ENCODE measurements around the gene TMEM107.
"Not testable (repeated sequence)": the region's sequence is repeated elsewhere in the genome, so short reads cannot be mapped to it uniquely, and the experiment has no call there.

The TMEM107 gene

DNA sequence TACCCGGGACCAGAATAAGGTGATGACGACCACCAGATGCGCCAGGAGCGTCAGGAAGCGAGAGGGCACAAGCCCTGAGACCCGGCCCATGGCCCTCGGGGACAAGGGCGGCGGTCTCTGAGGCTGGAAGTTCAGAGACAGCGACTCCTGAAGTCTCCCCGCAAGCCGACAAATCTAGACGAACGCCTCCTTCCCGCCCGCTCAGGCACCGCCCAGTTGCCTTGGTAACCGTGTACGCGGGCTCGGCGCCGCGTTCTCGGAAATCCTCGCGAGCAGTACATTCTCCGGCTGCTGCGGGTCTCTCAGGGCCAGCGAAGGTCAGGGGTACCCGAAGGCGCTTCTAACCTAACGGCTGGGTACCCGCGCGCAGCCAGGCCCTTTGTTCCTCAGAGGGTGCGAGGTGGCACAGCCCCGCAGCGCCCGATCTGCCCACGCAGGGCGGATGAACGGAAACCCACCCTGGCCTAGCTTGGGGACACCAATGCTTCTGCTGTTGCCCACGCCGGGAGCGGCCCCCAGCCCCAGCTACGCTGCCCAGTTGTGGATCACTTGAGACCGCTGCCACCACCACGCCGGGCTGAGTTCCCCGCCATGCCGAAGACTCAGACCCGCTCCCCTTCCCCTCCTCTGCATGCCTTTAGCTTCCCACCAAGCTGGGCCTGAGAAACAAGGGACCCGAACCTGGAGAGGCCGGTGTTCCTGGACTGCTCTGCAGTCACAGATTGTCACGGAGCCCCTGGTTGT lies at the start of gene TMEM107:
Gene TMEM107, minus strand, starts transcription at position 184 of the 744 bp plus-strand sequence. Its CDS starts 94 bp downstream, at position 90.
- DNase-seq, result peak; percentile 86

DNA sequence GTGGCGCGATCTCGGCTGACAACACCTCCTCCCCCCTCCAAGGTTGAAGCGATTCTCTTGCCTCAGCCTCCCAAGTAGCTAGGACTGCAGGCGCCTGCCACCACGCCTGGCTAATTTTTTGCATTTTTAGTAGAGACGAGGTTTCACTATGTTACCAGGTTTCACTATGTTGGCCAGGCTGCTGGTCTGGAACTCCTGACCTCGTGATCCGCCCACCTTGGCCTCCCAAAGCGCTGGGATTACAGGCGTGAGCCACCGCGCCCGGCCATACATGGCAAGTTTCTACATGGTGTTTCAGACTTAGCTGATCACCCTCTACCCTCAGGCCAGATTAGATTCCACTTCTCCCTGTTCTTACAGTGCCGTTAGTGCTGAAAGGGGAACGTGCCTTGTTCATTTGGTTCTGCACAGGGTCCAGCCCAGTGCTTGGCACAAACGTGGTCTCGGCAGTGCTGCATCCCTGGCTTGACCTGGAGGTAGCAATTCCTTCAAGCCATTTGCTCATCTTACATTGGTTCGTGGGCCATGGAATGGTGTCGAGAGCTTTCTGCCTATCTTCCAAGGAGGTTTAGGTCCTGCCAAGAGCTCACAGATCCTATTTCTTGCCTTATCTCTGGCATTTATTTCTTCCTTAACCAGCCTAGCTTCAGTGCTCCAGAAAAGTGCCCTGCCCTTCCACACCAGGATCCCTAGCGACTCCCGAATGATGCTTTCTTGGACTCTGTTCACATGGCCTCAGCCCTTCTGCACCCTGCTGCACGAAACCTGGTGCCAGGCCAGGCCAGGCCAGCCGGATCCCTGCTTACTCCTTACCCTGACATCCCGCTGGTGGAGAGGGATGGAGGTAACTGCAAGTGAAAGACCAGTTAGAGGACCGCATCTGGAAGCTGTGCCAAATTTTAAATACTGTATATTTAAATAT lies 49.0 kb upstream of the TMEM107 start:
- no peak for DNase-seq

DNA sequence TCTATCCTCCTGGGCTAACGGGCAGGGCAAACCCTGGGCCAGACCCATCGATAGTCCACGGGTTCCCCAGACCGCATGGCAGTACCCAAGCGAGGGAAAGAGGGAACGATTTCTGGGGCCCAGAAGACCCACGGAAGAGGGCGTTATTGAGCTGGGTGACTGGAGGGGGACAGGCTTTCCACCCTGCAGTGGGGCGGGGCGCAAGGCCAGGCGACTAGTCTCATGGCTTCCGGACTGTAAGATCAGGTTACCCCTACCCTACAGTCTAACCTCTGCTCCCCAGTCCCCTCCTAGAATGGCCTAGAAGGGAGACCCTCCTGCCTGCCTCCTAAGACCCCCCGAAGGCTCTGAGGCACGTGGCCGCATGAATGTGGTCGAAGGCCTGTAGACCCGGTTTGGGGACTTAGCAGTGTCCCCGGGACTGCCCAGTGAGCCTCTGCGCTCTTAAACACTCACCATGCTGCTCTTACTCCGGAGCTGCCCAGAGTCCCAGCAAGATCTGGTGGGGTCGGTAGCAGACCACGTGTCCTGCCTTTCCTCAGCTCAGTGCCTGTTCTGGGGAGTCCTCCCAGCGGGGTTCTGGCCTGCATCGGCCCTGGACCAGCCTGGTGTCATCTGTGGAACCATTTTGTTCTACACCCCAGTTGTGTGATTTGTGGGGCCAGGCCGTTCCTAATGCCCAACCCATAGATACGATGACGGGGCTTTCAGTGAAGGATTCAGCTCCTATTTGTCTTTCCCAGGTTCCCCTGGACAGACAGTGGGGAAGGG lies 47.4 kb upstream of the TMEM107 start:
- DNase-seq, result peak; percentile 62

DNA sequence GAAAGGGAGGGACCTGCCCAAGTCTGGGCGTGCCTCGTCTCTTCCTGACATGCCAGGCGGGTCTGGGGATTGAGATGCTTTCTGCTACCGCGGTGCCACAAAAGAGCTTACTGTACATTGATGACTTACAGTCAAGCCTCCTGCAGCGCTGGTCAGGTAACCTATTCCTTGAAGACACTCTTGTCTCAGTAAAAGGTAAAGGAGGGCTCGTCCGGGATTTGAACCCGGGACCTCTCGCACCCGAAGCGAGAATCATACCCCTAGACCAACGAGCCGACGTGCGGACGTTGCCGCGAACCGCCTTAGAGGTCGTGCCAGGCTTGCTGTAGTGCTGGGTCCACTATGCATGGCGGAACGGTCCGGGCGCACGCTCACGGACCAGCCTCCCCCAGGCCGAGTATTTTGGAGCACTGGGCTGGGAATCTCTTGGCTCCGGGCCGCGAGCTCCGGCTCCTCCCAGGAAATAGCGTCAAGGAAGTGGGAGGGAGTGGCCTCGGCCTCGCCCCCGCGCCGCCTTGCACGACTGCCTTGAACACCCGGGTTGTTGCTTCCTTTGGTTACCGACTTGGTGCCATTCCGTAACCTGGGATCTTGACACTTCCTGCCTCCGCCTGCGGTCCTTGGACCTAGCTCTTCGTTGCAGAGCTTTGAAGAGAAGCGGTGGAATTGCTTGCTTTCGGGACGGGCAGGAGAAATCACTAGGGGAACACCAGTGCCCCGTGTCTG lies 46.6 kb upstream of the TMEM107 start:
- peak; percentile 90 for DNase-seq

DNA sequence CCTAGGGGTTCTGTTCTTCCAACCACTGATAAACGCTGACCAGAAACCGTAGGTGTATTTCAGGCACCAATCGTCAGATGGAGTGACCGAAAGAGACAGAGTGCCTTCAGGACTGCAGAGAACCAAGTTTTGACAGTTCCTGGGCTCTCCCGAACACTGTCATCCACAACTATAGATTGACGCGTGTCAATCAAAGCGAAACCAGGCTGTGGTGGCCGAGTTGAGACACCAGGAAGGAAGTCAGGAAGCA lies 46.1 kb upstream of the TMEM107 start:
- no peak for DNase-seq

DNA sequence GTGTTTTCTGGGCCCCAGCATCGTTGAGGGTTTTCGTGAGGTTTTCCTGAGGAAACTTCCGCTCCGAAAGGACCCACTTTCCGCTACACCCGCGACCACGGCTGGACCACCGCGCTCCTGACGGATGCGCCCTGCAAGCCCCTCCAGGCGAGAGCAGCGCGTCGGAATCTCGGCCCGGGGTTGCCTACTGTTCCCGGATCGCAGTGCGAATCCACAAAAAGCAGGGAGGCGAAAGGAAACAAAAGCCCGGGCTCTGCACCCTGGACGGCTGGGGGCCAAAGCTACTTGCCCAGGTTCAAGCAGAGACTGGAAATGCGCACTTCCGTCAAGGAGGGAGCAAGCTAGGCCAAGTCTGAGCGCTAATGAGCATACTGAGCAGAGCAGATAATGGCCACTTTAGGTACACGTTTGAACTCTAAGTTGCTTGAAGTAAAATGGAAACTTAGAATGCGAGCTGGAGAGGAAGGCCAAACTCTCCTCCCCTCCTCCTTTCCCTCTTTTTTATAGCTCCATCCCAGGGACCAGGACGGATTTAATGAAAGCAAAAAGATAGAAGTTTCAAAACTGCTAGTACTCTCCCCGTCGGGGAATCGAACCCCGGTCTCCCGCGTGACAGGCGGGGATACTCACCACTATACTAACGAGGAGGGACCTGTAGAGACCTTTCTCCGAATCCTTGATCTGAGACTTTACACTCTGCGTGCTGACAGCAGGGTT lies 45.6 kb upstream of the TMEM107 start:
- peak; percentile 87 for DNase-seq

DNA sequence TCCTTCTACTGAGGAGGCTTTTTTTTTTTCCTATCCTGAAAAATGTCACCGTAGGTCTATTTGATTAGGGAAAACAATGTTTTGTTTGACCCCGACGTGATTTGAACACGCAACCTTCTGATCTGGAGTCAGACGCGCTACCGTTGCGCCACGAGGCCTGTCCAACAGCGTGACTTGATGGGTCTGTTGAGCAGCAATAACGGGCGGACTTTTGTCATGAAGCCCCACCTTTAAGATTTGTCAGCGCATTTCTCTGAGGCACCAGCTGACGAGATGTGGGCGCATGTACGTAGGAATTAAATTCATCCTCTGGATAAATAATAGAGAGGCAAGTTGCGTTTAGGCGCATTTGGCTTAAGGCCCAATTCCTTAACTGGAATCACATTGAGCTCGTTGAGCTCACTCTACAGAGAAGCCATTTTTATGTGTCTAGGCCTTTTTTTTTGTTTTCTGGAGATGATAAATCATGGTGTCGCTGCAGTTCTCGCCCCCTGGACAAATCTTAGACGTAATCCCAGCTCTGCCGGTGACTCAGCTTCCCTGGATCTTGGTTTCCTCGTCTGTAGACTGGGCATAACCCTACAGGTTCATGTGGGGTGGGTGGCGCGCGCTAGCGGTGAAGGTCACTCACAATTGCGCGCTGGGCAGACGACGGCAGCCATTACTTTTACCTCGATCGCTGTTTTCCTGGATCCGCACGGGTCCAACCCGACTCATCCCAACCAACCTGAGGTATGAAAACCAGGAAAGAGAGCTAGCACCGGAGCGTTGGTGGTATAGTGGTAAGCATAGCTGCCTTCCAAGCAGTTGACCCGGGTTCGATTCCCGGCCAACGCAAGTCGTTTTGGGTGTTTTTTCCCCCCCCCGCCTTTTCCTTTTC lies 44.8 kb upstream of the TMEM107 start:
- peak; percentile 84 for DNase-seq

- not testable (repeated sequence) for DNase-seq
Measured at GRCh38 chr17:8214000-8214399, 37.8 kb upstream of the TMEM107 start.

GRCh38 chr17:8212312-8213180 lies 36.4 kb upstream of the TMEM107 start:
- no peak for DNase-seq

DNA sequence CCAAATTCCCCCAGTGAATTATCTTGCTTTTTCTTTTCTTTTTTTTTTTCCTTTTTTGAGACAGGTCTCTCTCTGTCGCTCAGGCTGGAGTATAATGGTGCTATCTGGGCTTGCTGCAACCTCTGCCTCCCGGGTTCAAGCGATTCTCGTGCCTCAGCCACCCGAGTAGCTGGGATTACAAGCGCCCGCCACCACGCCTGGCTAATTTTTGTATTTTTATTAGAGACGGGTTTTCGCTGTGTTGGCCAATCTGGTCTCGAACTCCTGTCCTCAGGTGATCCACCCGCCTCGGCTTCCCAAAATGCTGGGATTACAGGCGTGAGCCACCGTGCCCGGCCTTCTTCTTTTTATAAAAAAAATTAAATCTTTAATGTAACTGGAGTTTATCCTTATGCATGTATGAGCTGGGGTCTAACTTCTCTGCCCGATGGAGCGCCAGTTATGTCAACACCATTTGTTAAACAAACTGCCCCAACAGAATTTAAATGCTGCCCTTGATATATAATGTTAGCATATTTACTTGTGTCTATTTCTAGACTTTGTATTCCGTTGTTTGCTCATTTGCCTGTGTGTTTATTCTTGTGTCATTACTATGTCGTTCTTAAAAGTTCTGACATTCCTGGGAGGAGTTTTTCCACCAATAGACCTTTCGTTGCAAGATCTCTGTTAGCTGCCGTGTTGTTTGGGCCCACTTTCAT lies 34.7 kb upstream of the TMEM107 start:
- DNase-seq, result no peak

- DNase-seq, result peak; percentile 93
Measured at GRCh38 chr17:8209907-8210760, 34.0 kb upstream of the TMEM107 start, which contains the start of gene AURKB. TSS of gene AURKB (minus strand) at chr17:8210575. CDS start at chr17:8210224, 351 bp downstream.

GRCh38 chr17:8206536-8206935 lies 30.4 kb upstream of the TMEM107 start:
- DNase-seq, result no peak

DNA sequence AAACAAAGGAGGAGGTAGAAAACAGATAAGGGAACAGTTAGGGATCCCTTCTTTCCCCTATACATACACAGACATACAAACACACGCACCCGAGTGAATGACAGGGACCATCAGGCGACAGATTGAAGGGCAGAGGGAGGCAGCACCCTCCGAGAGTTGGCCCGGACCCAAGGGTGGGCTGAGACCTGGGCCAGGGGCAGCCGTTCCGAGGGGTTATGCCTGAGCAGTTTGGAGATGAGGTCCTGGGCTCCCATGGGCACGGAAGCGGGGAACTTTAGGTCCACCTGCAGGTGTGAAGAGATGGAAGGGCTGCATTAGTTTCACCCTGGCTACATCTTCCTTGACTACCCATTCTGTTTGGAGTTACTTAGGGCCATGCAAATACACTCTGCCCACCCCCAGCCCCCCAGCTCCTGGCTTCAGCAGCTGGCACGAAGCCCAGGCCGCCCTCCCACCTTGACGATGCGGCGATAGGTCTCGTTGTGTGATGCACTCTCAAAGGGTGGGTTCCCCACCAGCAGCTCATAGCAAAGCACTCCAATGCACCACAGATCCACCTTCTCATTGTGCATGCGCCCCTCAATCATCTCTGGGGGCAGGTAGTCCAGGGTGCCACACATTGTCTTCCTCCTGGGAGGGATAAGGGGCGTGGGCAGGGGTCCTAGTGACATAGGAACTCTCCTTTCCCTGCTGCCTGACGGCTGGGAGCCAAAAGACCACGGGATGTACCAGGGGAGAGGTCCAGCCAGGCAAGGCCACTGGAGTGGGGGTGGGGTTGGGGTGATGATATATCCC lies 28.8 kb upstream of the TMEM107 start:
- no peak for DNase-seq

DNA sequence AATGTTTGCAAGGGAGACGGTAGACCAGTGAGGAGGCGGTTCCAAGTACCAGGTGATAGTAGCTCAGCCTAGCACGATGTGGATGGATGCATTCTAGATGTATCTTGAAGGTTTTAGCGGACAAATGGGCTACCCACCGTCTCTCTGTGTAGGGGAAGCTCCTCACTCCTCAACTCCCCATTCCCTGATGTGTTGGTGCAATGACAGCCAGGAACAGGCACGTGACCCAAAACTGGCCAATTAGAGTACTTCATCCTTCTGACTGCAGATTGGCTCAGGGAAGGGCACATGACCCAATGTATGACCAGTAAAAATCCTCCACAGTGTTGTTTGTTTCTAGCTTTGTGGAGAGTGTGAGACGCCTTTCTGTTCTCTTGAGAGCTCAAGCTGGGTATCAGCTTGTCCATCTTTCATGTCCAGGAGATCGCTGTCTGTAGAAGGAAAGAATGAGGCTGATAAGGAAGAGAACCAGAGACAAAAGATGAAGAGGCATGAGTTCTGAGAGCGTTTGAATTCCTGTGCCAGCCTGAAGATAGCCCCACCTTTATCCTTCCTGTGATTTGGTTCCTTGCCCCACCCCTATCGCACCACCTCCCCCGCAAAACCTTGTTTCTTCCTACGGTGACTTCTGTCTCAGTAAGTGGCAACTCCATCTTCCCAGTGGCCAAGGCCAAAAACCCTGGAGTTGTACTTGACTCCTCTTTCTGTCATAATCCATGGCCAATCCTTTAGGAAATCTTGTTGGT lies 16.1 kb upstream of the TMEM107 start:
- DNase-seq, result peak; percentile 37

GRCh38 chr17:8190506-8190905 lies 14.3 kb upstream of the TMEM107 start:
- DNase-seq, result no peak

- peak; percentile 94 for DNase-seq
Measured at GRCh38 chr17:8189711-8190477, 13.7 kb upstream of the TMEM107 start, which contains the start of gene BORCS6. TSS of gene BORCS6 (minus strand) at chr17:8190180. CDS start at chr17:8190140, 40 bp downstream.

Measured in activated naive CD4-positive, alpha-beta T cell treated with anti-CD3 and anti-CD28 coated beads, Interleukin-2, amount 50 U/mL, for 16 hours (primary cell).